A549 (cell line): ENCODE measurements around the gene ACKR1. TPM values are rescaled to one million over a fixed set of nuclear protein-coding genes. Genes with fewer than 3 reads are reported as not detected.
A peak's percentile ranks its signal among the peaks of the same experiment; 100 is the strongest.

Source experiments
- ATAC-seq, 2 experiments: fragments of 200-7000 bp in 1 of 2; fragments of >200 bp in 1 of 2; cut with Nextera tagmentation in 1 of 2; cut with Tn5 transposase in 1 of 2; 3 replicates each; pipeline versions ENCODE4 v1.8.0 to v1.9.1; 2018 to 2020; ENCODE audit warnings: mild to moderate bottlenecking in 1 of 2, moderate library complexity in 1 of 2
- CTCF ChIA-PET: fragments of 300-600 bp; sonication (Branson Sonifier 250); formaldehyde crosslinking; extraction: SDS; loops from one replicate; lab custom pipeline; 2021; ENCODE audit warnings: antibody characterized with exemption, inconsistent platforms; lab: Yijun Ruan, JAX
- POLR2A ChIA-PET: fragments of 350-600 bp; formaldehyde crosslinking; extraction: SDS; loops from one replicate; lab custom pipeline; 2021; ENCODE audit warnings: antibody characterized with exemption, inconsistent platforms; lab: Yijun Ruan, JAX
- DNase-seq, 2 experiments: peaks; one replicate each; pipeline versions ENCODE4 v3.0.0 to v3.0.0-alpha.2; 2011 to 2016; ENCODE audit warnings: low read depth in 1 of 2, low spot score in 1 of 2
- FAIRE-seq: peaks from 2 replicates; lab custom pipeline; 2011; peaks lifted over from hg19 to GRCh38; lab: Jason Lieb, UNC
- H3K27ac ChIP-seq, 2 experiments: fragments of >200 bp; sonication (Bioruptor Twin); formaldehyde crosslinking; 3 replicates each; pipeline ENCODE4 v1.5.1; 2016 to 2017
- H3K4me1 ChIP-seq: fragments of >200 bp; sonication (Bioruptor Twin); formaldehyde crosslinking; 3 replicates; pipeline ENCODE4 v1.6.1; 2016
- H3K4me2 ChIP-seq: fragments of >200 bp; sonication (Bioruptor Twin); formaldehyde crosslinking; 3 replicates; pipeline ENCODE4 v1.6.1; 2016
- H3K4me3 ChIP-seq: fragments of >200 bp; sonication (Bioruptor Twin); formaldehyde crosslinking; 3 replicates; pipeline ENCODE4 v1.5.1; 2016
- H3K9me3 ChIP-seq: fragments of >200 bp; sonication (Bioruptor Twin); formaldehyde crosslinking; 3 replicates; pipeline ENCODE4 v1.6.1; 2016
- BHLHE40 ChIP-seq: IDR thresholded peaks from 2 replicates; pipeline ENCODE4 v1.6.1; 2012; ENCODE audit warnings: low read depth, low read length, inconsistent platforms
- CBX8 ChIP-seq: fragments of 200-600 bp; sonication (generic); IDR thresholded peaks from 2 replicates; pipeline ENCODE4 v1.6.1; 2016
- CHD2 ChIP-seq: fragments of 150-350 bp; IDR thresholded peaks from 2 replicates; pipeline ENCODE4 v1.6.1; 2014; ENCODE audit warnings: low read length; ENCODE audit not compliant: partially characterized antibody
- FOSL2 ChIP-seq, 2 experiments: fragments of 450-650 bp in 1 of 2; fragments of >200 bp in 1 of 2; sonication (Bioruptor Twin) in 1 of 2; formaldehyde crosslinking; IDR thresholded peaks; 2 replicates each; pipeline versions ENCODE4 v1.5.0 to v1.6.1; 2016 to 2020; ENCODE audit warnings: mild to moderate bottlenecking in 1 of 2, moderate library complexity in 1 of 2
- HOXA7 ChIP-seq: fragments of 250-450 bp; sonication (Bioruptor Pico); IDR thresholded peaks from 2 replicates; pipeline ENCODE4 v1.5.0; 2020; ENCODE audit warnings: mild to moderate bottlenecking, moderate library complexity
- MAZ ChIP-seq: fragments of 150-350 bp; IDR thresholded peaks from 2 replicates; pipeline ENCODE4 v1.6.1; 2014; ENCODE audit warnings: antibody characterized with exemption, low read depth, low read length, borderline replicate concordance
- POLR2A ChIP-seq: IDR thresholded peaks from 2 replicates; pipeline ENCODE4 v1.6.1; 2012; ENCODE audit warnings: mild to moderate bottlenecking, low read length
- RARB ChIP-seq: fragments of 250-450 bp; sonication (Bioruptor Pico); IDR thresholded peaks from 2 replicates; pipeline ENCODE4 v1.8.0; 2021; ENCODE audit warnings: mild to moderate bottlenecking, moderate library complexity
- RFX5 ChIP-seq: fragments of 450-650 bp; IDR thresholded peaks from 2 replicates; pipeline ENCODE4 v1.7.1; 2014; ENCODE audit warnings: antibody characterized with exemption, mild to moderate bottlenecking, moderate library complexity
- ZNF302 ChIP-seq: fragments of 250-450 bp; sonication (Bioruptor Pico); IDR thresholded peaks from 2 replicates; pipeline ENCODE4 v1.9.0; 2021; ENCODE audit warnings: inconsistent platforms, mild to moderate bottlenecking, moderate library complexity
- WGBS: methylation state at CpG from one replicate; pipeline ENCODE4 v1.1.6; 2017; ENCODE audit errors: missing lambda C conversion rate; 5-methylcytosine and 5-hydroxymethylcytosine counted together
- polyA plus RNA-seq, 4 experiments: library from polyadenylated mRNA; depleted of rRNA in 3 of 4; stranded (reverse); fragments of >200 nt; fragmentation: RNase III in 1 of 4; extraction: RNeasy Plus Mini Kit Qiagen cat#74134 plus additional on column Dnase treatment in 1 of 4; gene quantifications; 2 replicates in 3 of 4; 3 replicates in 1 of 4; pipeline ENCODE4 v1.2.3, GENCODE V29; 2011 to 2017
- TF ChIP-seq, protein P1 (sequence below): IDR thresholded peaks from 2 replicates; pipeline ENCODE4 v1.6.1; 2012; ENCODE audit warnings: low read depth, borderline replicate concordance
- TF ChIP-seq, protein P2 (sequence below): fragments of 200-600 bp; sonication (generic); IDR thresholded peaks from 2 replicates; pipeline ENCODE4 v1.6.1; 2016; ENCODE audit warnings: antibody characterized with exemption, mild to moderate bottlenecking, moderate library complexity

Gene ACKR1
- polyA plus RNA-seq, 2 of the 4 experiments (the other 2 are of a cell fraction), result not detected

- POLR2A ChIA-PET, result no interaction called here
- TF ChIP-seq HOXA7, result no peak
- TF ChIP-seq FOSL2 (IDR thresholded peaks at IDR 0.05), result no peak
- no peak for TF ChIP-seq FOSL2 (CRISPR knock-in tag; IDR thresholded peaks at IDR 0.05)
- TF ChIP-seq ZNF302 (CRISPR knock-in tag), result no peak
- no peak for TF ChIP-seq MAZ
- TF ChIP-seq RFX5, result no peak
- no peak for TF ChIP-seq POLR2A
- TF ChIP-seq, protein P1, sequence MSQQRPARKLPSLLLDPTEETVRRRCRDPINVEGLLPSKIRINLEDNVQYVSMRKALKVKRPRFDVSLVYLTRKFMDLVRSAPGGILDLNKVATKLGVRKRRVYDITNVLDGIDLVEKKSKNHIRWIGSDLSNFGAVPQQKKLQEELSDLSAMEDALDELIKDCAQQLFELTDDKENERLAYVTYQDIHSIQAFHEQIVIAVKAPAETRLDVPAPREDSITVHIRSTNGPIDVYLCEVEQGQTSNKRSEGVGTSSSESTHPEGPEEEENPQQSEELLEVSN, result no peak
- no peak for TF ChIP-seq RARB (CRISPR knock-in tag)
- TF ChIP-seq CHD2, result no peak
- 50% methylated on average over 8 of the region's 8 CpGs for WGBS
- CTCF ChIA-PET, result interaction anchor here (0.7 to 12.4 kb wide), 4 partner anchors 9 to 390 kb away, joined by 3 to 186 read pairs (median 90); no protein-coding TSS in a partner anchor
- Histone ChIP-seq H3K4me1 (peaks cover 13% of the 10 kb centered on the region; the same call in 1 of the 3 replicates), H3K4me3 (no peak overlapping the region), H3K9me3 (no peaks in the 10 kb centered on the region), H3K4me2 (no peak overlapping the region), H3K27ac (no peak overlapping the region)
- DNase-seq, result no peak
- no peak for ATAC-seq
- FAIRE-seq, result no peak
Observed at GRCh38 chr1:159207774-159208173, 3.1 kb downstream of the ACKR1 start.

GRCh38 chr1:159208175-159208825 lies 3.6 kb downstream of the ACKR1 start:
- peaks cover 13% of the 10 kb centered on the region; the same call in 1 of the 3 replicates for H3K4me1 ChIP-seq
- POLR2A ChIA-PET, result no interaction called here
- H3K4me3 ChIP-seq, result no peak overlapping the region
- no peak for ATAC-seq
- CTCF ChIA-PET, result interaction anchor here (0.6 to 12.4 kb wide), 7 partner anchors 9 to 799 kb away, joined by 3 to 186 read pairs (median 6); no protein-coding TSS in a partner anchor
- no peak for TF ChIP-seq BHLHE40
- TF ChIP-seq, protein P2, sequence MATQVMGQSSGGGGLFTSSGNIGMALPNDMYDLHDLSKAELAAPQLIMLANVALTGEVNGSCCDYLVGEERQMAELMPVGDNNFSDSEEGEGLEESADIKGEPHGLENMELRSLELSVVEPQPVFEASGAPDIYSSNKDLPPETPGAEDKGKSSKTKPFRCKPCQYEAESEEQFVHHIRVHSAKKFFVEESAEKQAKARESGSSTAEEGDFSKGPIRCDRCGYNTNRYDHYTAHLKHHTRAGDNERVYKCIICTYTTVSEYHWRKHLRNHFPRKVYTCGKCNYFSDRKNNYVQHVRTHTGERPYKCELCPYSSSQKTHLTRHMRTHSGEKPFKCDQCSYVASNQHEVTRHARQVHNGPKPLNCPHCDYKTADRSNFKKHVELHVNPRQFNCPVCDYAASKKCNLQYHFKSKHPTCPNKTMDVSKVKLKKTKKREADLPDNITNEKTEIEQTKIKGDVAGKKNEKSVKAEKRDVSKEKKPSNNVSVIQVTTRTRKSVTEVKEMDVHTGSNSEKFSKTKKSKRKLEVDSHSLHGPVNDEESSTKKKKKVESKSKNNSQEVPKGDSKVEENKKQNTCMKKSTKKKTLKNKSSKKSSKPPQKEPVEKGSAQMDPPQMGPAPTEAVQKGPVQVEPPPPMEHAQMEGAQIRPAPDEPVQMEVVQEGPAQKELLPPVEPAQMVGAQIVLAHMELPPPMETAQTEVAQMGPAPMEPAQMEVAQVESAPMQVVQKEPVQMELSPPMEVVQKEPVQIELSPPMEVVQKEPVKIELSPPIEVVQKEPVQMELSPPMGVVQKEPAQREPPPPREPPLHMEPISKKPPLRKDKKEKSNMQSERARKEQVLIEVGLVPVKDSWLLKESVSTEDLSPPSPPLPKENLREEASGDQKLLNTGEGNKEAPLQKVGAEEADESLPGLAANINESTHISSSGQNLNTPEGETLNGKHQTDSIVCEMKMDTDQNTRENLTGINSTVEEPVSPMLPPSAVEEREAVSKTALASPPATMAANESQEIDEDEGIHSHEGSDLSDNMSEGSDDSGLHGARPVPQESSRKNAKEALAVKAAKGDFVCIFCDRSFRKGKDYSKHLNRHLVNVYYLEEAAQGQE, result peak; percentile 69
- TF ChIP-seq, all 56 proteins: peak for 1
- WGBS, result 8% methylated on average over 5 of the region's 7 CpGs
- FAIRE-seq (no peak), DNase-seq (no peak)
- no peak overlapping the region for H3K27ac ChIP-seq
- H3K4me2 ChIP-seq, result no peak overlapping the region
- H3K9me3 ChIP-seq, result no peaks in the 10 kb centered on the region

DNA sequence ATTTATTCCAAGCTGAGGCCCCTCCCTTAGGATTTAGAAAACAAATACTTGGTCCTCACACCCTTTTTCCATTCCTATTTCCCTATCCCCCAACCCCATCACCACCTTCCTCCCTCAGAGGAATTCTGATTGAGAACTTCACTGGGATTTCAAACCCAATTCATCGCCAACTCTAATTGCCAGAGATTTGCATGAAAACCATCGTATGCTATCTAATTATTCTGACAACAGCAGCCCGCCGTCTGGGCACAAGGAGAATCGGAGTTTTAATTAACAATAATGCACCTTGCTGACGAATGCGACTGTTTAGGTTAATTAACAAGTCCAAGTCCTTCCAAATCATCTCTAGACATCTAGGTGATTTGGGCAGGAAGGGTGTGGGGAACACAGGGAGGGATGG lies 4.4 kb downstream of the ACKR1 start:
- no peak for ATAC-seq
- Histone ChIP-seq H3K4me2 (no peak overlapping the region), H3K9me3 (no peaks in the 10 kb centered on the region)
- no peak for TF ChIP-seq CBX8
- TF ChIP-seq, all 56 proteins: peak for 0
- CTCF ChIA-PET, result interaction anchor here (1.0 to 12.4 kb wide), 6 partner anchors 10 to 798 kb away, joined by 3 to 186 read pairs (median 18); no protein-coding TSS in a partner anchor
- POLR2A ChIA-PET, result no interaction called here
- Histone ChIP-seq H3K4me3 (no peak overlapping the region), H3K4me1 (peaks cover 13% of the 10 kb centered on the region; the same call in 1 of the 3 replicates), H3K27ac (no peak overlapping the region)
- DNase-seq (no peak), FAIRE-seq (no peak)
- WGBS, result 53% methylated on average over 7 of the region's 7 CpGs
